ENCODE results near the gene CPA2.
"Not testable (repeated sequence)": the region's sequence is repeated elsewhere in the genome, so short reads cannot be mapped to it uniquely, and the experiment has no call there.

Gene CPA2

GRCh38 chr7:130266258-130266960, at the start of gene CPA2:
CPA2 (plus strand) TSS chr7:130266863; CDS start chr7:130266882, 19 bp downstream.
- DNase-seq (ENCODE audit: extremely low read depth in 1 of 2, low read depth in 1 of 2) = no peak

- no peak for DNase-seq (ENCODE audit: extremely low read depth in 1 of 2, low read depth in 1 of 2)
Observed at GRCh38 chr7:130218806-130219620, 47.6 kb upstream of the CPA2 start.

GRCh38 chr7:130219871-130220270, 46.8 kb upstream of the CPA2 start:
- DNase-seq (ENCODE audit: extremely low read depth in 1 of 2, low read depth in 1 of 2) = no peak

- DNase-seq (ENCODE audit: extremely low read depth in 1 of 2, low read depth in 1 of 2) = no peak
Observed at GRCh38 chr7:130221746-130222145, 44.9 kb upstream of the CPA2 start.

- DNase-seq (ENCODE audit: extremely low read depth in 1 of 2, low read depth in 1 of 2) = no peak
Observed at GRCh38 chr7:130223646-130224045, 43.0 kb upstream of the CPA2 start.

GRCh38 chr7:130224210-130224609, 42.5 kb upstream of the CPA2 start:
- DNase-seq (ENCODE audit: extremely low read depth in 1 of 2, low read depth in 1 of 2) = no peak

GRCh38 chr7:130224923-130225322, 41.7 kb upstream of the CPA2 start:
- not testable (repeated sequence) for DNase-seq (ENCODE audit: extremely low read depth in 1 of 2, low read depth in 1 of 2)

GRCh38 chr7:130226333-130226732, 40.3 kb upstream of the CPA2 start:
- DNase-seq (ENCODE audit: extremely low read depth in 1 of 2, low read depth in 1 of 2) = no peak

GRCh38 chr7:130227883-130228575, 38.6 kb upstream of the CPA2 start:
- no peak for DNase-seq (ENCODE audit: extremely low read depth in 1 of 2, low read depth in 1 of 2)

- no peak for DNase-seq (ENCODE audit: extremely low read depth in 1 of 2, low read depth in 1 of 2)
Observed at GRCh38 chr7:130228840-130229502, 37.7 kb upstream of the CPA2 start.

GRCh38 chr7:130229981-130230380, 36.7 kb upstream of the CPA2 start:
- not testable (repeated sequence) for DNase-seq (ENCODE audit: extremely low read depth in 1 of 2, low read depth in 1 of 2)

GRCh38 chr7:130231792-130232191, 34.9 kb upstream of the CPA2 start:
- DNase-seq (ENCODE audit: extremely low read depth in 1 of 2, low read depth in 1 of 2) = no peak

- no peak for DNase-seq (ENCODE audit: extremely low read depth in 1 of 2, low read depth in 1 of 2)
Observed at GRCh38 chr7:130232209-130232608, 34.5 kb upstream of the CPA2 start.

GRCh38 chr7:130234078-130234477, 32.6 kb upstream of the CPA2 start:
- DNase-seq (ENCODE audit: extremely low read depth in 1 of 2, low read depth in 1 of 2) = no peak

- DNase-seq (ENCODE audit: extremely low read depth in 1 of 2, low read depth in 1 of 2) = not testable (repeated sequence)
Observed at GRCh38 chr7:130236361-130236760, 30.3 kb upstream of the CPA2 start.

- no peak for DNase-seq (ENCODE audit: extremely low read depth in 1 of 2, low read depth in 1 of 2)
Observed at GRCh38 chr7:130240240-130240639, 26.4 kb upstream of the CPA2 start.

GRCh38 chr7:130242198-130243014, 24.3 kb upstream of the CPA2 start:
- peak; percentile 17 to 22 for DNase-seq (ENCODE audit: extremely low read depth in 1 of 2, low read depth in 1 of 2)

GRCh38 chr7:130243486-130243885, 23.2 kb upstream of the CPA2 start:
- DNase-seq (ENCODE audit: extremely low read depth in 1 of 2, low read depth in 1 of 2) = not testable (repeated sequence)

GRCh38 chr7:130246491-130246890, 20.2 kb upstream of the CPA2 start:
- not testable (repeated sequence) for DNase-seq (ENCODE audit: extremely low read depth in 1 of 2, low read depth in 1 of 2)

GRCh38 chr7:130248842-130249241, 17.8 kb upstream of the CPA2 start:
- DNase-seq (ENCODE audit: extremely low read depth in 1 of 2, low read depth in 1 of 2) = not testable (repeated sequence)
